ENCODE data around the gene FABP7.
A peak's percentile ranks its signal among the peaks of the same experiment; 100 is the strongest.

FABP7 gene

DNA sequence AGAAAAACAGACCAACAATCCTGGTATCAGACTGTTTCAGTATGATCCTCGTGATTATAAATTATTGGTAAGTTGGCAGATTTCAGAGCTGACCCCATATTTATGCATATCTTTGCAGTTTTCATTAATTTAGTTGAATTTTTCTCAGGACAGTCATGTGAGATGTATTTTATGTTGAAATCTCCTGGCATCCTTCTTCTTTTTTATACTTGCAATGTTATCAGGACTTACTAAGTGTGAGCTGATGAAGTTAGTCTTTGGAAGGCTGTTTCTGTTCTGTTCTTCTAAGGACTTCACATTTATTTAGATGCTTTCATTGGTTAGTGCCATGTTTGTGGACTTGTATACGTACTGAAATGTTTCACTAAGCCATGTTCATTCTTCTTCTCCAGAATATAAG lies 26.8 kb downstream of the FABP7 start:
- Histone ChIP-seq H3K79me2 (ENCODE audit: control insufficient read depth, insufficient read depth, low read length) (no peaks in the 10 kb centered on the region), H3K4me3 (ENCODE audit: low read length) (no peak overlapping the region), H3K4ac (ENCODE audit: low read depth, low read length) (no peak overlapping the region), H2BK5ac (ENCODE audit: low read length) (no peak overlapping the region), H3K36me3 (ENCODE audit: control insufficient read depth, insufficient read depth, low read length) (no peaks in the 10 kb centered on the region), H3K9ac (ENCODE audit: low read length) (no peak overlapping the region), H3K56ac (ENCODE audit: low read length) (no peak overlapping the region), H2BK15ac (replicated peaks; ENCODE audit: low read depth) (no peak overlapping the region), H2AK5ac (ENCODE audit: low read length) (no peak overlapping the region), H3K27me3 (ENCODE audit: insufficient read depth, low read length, poor library complexity) (no peaks in the 10 kb centered on the region), H2BK120ac (ENCODE audit: low read depth, low read length) (no peak overlapping the region), H3K18ac (ENCODE audit: low read length) (no peak overlapping the region), H3K79me1 (ENCODE audit: low read length) (no peaks in the 10 kb centered on the region), H3K4me1 (ENCODE audit: control insufficient read depth, low read depth, low read length) (peaks cover 2% of the 10 kb centered on the region), H3K27ac (ENCODE audit: low read depth, low read length) (no peak overlapping the region), H3K4me2 (ENCODE audit: low read length) (no peak overlapping the region), H4K5ac (ENCODE audit: low read length) (no peak overlapping the region), H3K23ac (ENCODE audit: low read length) (no peak overlapping the region), H4K8ac (ENCODE audit: low read depth, low read length) (no peak overlapping the region)
- no peak for DNase-seq
- no CpG with 5 or more reads among the region's 2 CpGs for WGBS (ENCODE audit: extremely low coverage, insufficient coverage, low lambda C conversion rate)

- H2BK5ac ChIP-seq (ENCODE audit: low read length), result no peak overlapping the region
- DNase-seq, result peak; percentile 33
- no peak overlapping the region for H3K56ac ChIP-seq (ENCODE audit: low read length)
- H4K5ac ChIP-seq (ENCODE audit: low read length), result no peak overlapping the region
- peaks cover 2% of the 10 kb centered on the region for H3K4me1 ChIP-seq (ENCODE audit: control insufficient read depth, low read depth, low read length)
- no peaks in the 10 kb centered on the region for H3K36me3 ChIP-seq (ENCODE audit: control insufficient read depth, insufficient read depth, low read length)
- H3K4me2 ChIP-seq (ENCODE audit: low read length), result no peak overlapping the region
- H3K9ac ChIP-seq (ENCODE audit: low read length), result no peak overlapping the region
- H2AK5ac ChIP-seq (ENCODE audit: low read length), result no peak overlapping the region
- H2BK15ac ChIP-seq (replicated peaks; ENCODE audit: low read depth), result no peak overlapping the region
- H4K8ac ChIP-seq (ENCODE audit: low read depth, low read length), result no peak overlapping the region
- H3K23ac ChIP-seq (ENCODE audit: low read length), result no peak overlapping the region
- no CpG with 5 or more reads among the region's 10 CpGs for WGBS (ENCODE audit: extremely low coverage, insufficient coverage, low lambda C conversion rate)
- H3K27ac ChIP-seq (ENCODE audit: low read depth, low read length), result no peak overlapping the region
- H3K79me2 ChIP-seq (ENCODE audit: control insufficient read depth, insufficient read depth, low read length), result no peaks in the 10 kb centered on the region
- H3K79me1 ChIP-seq (ENCODE audit: low read length), result no peaks in the 10 kb centered on the region
- no peak overlapping the region for H3K4me3 ChIP-seq (ENCODE audit: low read length)
- no peak overlapping the region for H3K4ac ChIP-seq (ENCODE audit: low read depth, low read length)
- no peak overlapping the region for H3K18ac ChIP-seq (ENCODE audit: low read length)
- H3K27me3 ChIP-seq (ENCODE audit: insufficient read depth, low read length, poor library complexity), result no peaks in the 10 kb centered on the region
- no peak overlapping the region for H2BK120ac ChIP-seq (ENCODE audit: low read depth, low read length)
Measured at GRCh38 chr6:122808121-122808885, 28.8 kb downstream of the FABP7 start.

DNA sequence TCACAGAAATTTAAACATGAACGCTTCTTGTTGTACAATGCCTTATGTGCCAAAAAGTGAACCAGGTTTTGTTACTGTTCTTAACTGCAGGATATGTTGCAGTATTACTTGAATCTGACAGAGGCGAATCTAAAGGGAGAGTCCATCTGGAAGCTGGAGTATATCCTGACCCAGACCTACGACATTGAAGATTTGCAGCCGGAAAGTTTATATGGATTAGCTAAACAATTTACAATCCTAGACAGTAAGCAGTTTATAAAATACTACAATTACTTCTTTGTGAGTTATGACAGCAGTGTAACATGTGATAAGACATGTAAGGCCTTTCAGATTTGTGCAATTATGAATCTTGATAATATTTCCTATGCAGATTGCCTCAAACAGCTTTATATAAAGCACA lies 29.5 kb downstream of the FABP7 start:
- Histone ChIP-seq H3K79me2 (ENCODE audit: control insufficient read depth, insufficient read depth, low read length) (no peaks in the 10 kb centered on the region), H3K79me1 (ENCODE audit: low read length) (no peaks in the 10 kb centered on the region), H2BK5ac (ENCODE audit: low read length) (no peak overlapping the region), H3K4me1 (ENCODE audit: control insufficient read depth, low read depth, low read length) (peaks cover 2% of the 10 kb centered on the region), H3K4ac (ENCODE audit: low read depth, low read length) (no peak overlapping the region), H2BK120ac (ENCODE audit: low read depth, low read length) (no peak overlapping the region), H3K23ac (ENCODE audit: low read length) (no peak overlapping the region), H3K56ac (ENCODE audit: low read length) (no peak overlapping the region), H2AK5ac (ENCODE audit: low read length) (no peak overlapping the region), H3K27me3 (ENCODE audit: insufficient read depth, low read length, poor library complexity) (no peaks in the 10 kb centered on the region), H3K4me2 (ENCODE audit: low read length) (no peak overlapping the region), H3K18ac (ENCODE audit: low read length) (no peak overlapping the region), H3K36me3 (ENCODE audit: control insufficient read depth, insufficient read depth, low read length) (no peaks in the 10 kb centered on the region), H3K9ac (ENCODE audit: low read length) (no peak overlapping the region), H3K4me3 (ENCODE audit: low read length) (no peak overlapping the region), H3K27ac (ENCODE audit: low read depth, low read length) (no peak overlapping the region), H4K8ac (ENCODE audit: low read depth, low read length) (no peak overlapping the region), H4K5ac (ENCODE audit: low read length) (no peak overlapping the region), H2BK15ac (replicated peaks; ENCODE audit: low read depth) (no peak overlapping the region)
- DNase-seq, result no peak
- no CpG with 5 or more reads among the region's 4 CpGs for WGBS (ENCODE audit: extremely low coverage, insufficient coverage, low lambda C conversion rate)

DNA sequence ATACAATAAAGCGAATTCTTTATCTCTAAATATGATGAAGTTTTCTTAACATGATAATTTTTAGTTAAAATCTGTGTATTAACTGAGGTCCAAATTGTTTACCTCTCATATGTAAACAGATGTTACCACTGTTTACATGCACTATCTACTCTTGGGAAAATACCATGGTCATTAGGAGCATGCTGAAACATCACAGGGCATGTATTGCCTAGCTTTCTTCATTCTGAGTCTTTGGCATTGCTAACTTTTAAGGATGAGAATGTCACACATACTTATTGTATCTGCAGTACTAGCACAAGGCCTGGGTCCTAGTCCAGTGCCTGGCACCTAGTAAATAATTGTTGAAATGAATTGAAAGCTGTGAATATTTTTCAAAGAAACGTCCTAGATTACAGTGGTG lies 30.2 kb downstream of the FABP7 start:
- Histone ChIP-seq H3K79me1 (ENCODE audit: low read length) (no peaks in the 10 kb centered on the region), H3K36me3 (ENCODE audit: control insufficient read depth, insufficient read depth, low read length) (no peaks in the 10 kb centered on the region), H3K79me2 (ENCODE audit: control insufficient read depth, insufficient read depth, low read length) (no peaks in the 10 kb centered on the region), H4K5ac (ENCODE audit: low read length) (no peak overlapping the region), H3K27me3 (ENCODE audit: insufficient read depth, low read length, poor library complexity) (no peaks in the 10 kb centered on the region), H2BK120ac (ENCODE audit: low read depth, low read length) (no peak overlapping the region), H3K4me1 (ENCODE audit: control insufficient read depth, low read depth, low read length) (peaks cover 2% of the 10 kb centered on the region), H3K4ac (ENCODE audit: low read depth, low read length) (no peak overlapping the region), H3K27ac (ENCODE audit: low read depth, low read length) (no peak overlapping the region), H2BK15ac (replicated peaks; ENCODE audit: low read depth) (no peak overlapping the region), H3K18ac (ENCODE audit: low read length) (no peak overlapping the region), H3K23ac (ENCODE audit: low read length) (no peak overlapping the region), H3K9ac (ENCODE audit: low read length) (no peak overlapping the region), H3K4me3 (ENCODE audit: low read length) (no peak overlapping the region), H2BK5ac (ENCODE audit: low read length) (no peak overlapping the region), H2AK5ac (ENCODE audit: low read length) (no peak overlapping the region), H3K56ac (ENCODE audit: low read length) (no peak overlapping the region), H3K4me2 (ENCODE audit: low read length) (no peak overlapping the region), H4K8ac (ENCODE audit: low read depth, low read length) (no peak overlapping the region)
- no peak for DNase-seq
- no CpG with 5 or more reads among the region's 2 CpGs for WGBS (ENCODE audit: extremely low coverage, insufficient coverage, low lambda C conversion rate)

DNA sequence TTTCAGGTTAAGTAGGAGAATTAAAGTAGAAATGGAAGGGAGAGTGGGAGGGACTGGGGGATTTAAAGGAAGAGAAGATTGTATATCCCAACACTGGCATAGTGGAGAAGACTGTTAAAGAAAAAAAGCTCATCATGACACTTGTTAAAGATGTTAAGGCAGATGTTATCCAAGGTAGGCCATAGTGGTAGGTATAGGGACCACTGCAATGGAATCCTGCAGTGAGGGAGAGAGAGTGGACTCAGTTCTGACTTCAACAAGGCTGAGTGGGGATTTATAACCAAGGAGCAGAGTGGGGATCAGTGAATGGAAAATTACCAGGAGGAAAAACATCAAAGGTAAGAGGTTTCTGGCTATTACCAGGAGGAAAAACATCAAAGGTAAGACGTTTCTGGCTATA lies 30.7 kb downstream of the FABP7 start:
- Histone ChIP-seq H4K8ac (ENCODE audit: low read depth, low read length) (no peak overlapping the region), H3K9ac (ENCODE audit: low read length) (no peak overlapping the region), H3K23ac (ENCODE audit: low read length) (no peak overlapping the region), H3K27ac (ENCODE audit: low read depth, low read length) (no peak overlapping the region), H3K56ac (ENCODE audit: low read length) (no peak overlapping the region), H3K4me2 (ENCODE audit: low read length) (no peak overlapping the region), H2BK120ac (ENCODE audit: low read depth, low read length) (no peak overlapping the region), H3K27me3 (ENCODE audit: insufficient read depth, low read length, poor library complexity) (no peaks in the 10 kb centered on the region), H4K5ac (ENCODE audit: low read length) (no peak overlapping the region), H2BK15ac (replicated peaks; ENCODE audit: low read depth) (no peak overlapping the region), H3K36me3 (ENCODE audit: control insufficient read depth, insufficient read depth, low read length) (no peaks in the 10 kb centered on the region), H3K4me3 (ENCODE audit: low read length) (no peak overlapping the region), H2AK5ac (ENCODE audit: low read length) (no peak overlapping the region), H3K4ac (ENCODE audit: low read depth, low read length) (no peak overlapping the region), H3K4me1 (ENCODE audit: control insufficient read depth, low read depth, low read length) (peaks cover 2% of the 10 kb centered on the region), H3K79me2 (ENCODE audit: control insufficient read depth, insufficient read depth, low read length) (no peaks in the 10 kb centered on the region), H3K79me1 (ENCODE audit: low read length) (no peaks in the 10 kb centered on the region), H3K18ac (ENCODE audit: low read length) (no peak overlapping the region), H2BK5ac (ENCODE audit: low read length) (no peak overlapping the region)
- no CpG with 5 or more reads among the region's 1 CpG for WGBS (ENCODE audit: extremely low coverage, insufficient coverage, low lambda C conversion rate)
- no peak for DNase-seq

- Histone ChIP-seq H4K5ac (ENCODE audit: low read length) (no peak overlapping the region), H3K9ac (ENCODE audit: low read length) (no peak overlapping the region), H2BK5ac (ENCODE audit: low read length) (no peak overlapping the region), H2BK15ac (replicated peaks; ENCODE audit: low read depth) (no peak overlapping the region), H2BK120ac (ENCODE audit: low read depth, low read length) (no peak overlapping the region), H3K79me2 (ENCODE audit: control insufficient read depth, insufficient read depth, low read length) (no peaks in the 10 kb centered on the region), H3K27ac (ENCODE audit: low read depth, low read length) (no peak overlapping the region), H3K4ac (ENCODE audit: low read depth, low read length) (no peak overlapping the region), H3K56ac (ENCODE audit: low read length) (no peak overlapping the region), H3K36me3 (ENCODE audit: control insufficient read depth, insufficient read depth, low read length) (no peaks in the 10 kb centered on the region), H3K4me1 (ENCODE audit: control insufficient read depth, low read depth, low read length) (no peaks in the 10 kb centered on the region), H3K4me2 (ENCODE audit: low read length) (no peak overlapping the region), H3K4me3 (ENCODE audit: low read length) (no peak overlapping the region), H3K27me3 (ENCODE audit: insufficient read depth, low read length, poor library complexity) (no peaks in the 10 kb centered on the region), H4K8ac (ENCODE audit: low read depth, low read length) (no peak overlapping the region), H3K18ac (ENCODE audit: low read length) (no peak overlapping the region), H3K23ac (ENCODE audit: low read length) (no peak overlapping the region), H3K79me1 (ENCODE audit: low read length) (no peaks in the 10 kb centered on the region), H2AK5ac (ENCODE audit: low read length) (no peak overlapping the region)
- no CpG with 5 or more reads among the region's 2 CpGs for WGBS (ENCODE audit: extremely low coverage, insufficient coverage, low lambda C conversion rate)
- no peak for DNase-seq
Measured at GRCh38 chr6:122817358-122817757, 37.8 kb downstream of the FABP7 start.

Data from mesendoderm (in vitro differentiated cells).